Middle frontal gyrus (tissue), 1 donor: ENCODE measurements around the gene PVALEF.

Source experiments
- DNase-seq: peaks from one replicate; pipeline ENCODE4 v3.0.0-alpha.2; 2015; ENCODE audit warnings: low spot score; ENCODE audit errors: extremely low spot score

The PVALEF gene

DNA sequence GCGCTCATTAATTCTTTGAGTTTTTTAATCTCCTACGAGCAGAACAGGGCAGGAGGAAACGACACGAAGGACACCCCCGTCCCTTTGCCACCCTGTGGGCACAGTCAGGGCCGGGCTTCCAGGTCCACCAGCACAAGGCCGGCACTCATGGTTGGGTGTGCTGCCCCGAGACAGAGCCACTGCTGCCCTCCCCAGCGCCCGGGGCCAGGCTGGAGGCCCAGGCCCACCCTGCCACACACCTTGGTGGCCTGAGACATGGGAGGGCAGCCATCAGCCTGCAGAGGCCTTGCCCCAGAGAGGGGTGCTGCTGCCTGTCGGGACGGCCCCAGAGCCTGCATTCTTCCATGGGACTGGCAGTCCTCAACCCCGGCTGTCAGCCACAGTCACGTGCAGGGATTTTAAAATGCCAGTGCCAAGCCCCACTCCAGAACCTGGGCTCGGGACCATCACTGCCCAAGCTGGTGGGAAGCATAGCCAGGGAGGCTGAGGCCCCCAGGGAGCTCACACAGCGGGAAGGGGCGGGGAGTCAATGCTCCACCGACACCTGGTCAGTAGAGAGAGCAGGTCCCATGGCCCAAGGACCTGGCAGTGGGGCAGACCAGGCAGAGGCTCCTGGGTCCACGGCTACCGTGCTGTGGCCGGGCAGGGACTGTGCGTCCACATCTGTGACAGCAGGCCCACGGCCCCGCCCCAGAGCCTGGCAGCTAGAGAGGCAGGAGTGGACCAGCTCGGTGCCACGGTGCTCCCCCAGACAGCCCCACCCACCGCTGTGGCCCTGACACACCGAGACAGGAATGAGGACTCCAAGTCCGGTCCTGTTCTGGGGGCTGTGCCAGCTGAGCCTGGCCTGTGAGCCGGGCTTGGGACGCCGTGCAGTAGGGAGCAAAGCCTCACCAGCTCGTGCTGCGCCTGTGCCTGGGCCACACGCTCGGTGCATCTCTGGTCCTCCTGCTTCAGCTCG is 29.9 kb downstream of the PVALEF start:
- DNase-seq = no peak

DNA sequence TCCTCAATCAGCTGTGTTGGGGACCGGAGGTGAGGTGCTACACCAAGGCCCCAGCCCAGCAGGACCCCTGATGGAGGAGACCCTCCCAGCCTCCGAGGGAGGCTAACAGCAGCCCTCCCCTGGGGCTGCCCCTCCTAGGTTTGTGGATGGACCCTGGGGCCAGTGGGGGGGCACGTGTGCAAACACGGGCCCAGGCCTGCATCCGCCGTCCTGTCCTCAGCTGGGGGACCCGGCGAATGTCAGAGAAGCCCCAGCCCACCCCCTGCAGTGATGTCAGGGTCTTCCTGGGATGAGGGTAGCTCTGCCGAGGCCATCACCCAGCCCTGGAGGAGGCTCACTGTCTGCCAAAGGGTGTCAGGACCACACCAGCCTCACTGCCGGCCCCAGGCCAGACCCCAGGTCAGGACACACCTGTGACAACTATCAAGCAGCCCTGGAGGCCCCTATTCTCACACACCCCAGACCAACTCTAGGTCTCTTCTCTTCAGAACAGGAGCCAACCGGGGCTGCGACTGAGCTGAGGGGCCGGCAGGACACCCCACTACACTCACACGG is 30.7 kb downstream of the PVALEF start:
- DNase-seq = no peak

DNA sequence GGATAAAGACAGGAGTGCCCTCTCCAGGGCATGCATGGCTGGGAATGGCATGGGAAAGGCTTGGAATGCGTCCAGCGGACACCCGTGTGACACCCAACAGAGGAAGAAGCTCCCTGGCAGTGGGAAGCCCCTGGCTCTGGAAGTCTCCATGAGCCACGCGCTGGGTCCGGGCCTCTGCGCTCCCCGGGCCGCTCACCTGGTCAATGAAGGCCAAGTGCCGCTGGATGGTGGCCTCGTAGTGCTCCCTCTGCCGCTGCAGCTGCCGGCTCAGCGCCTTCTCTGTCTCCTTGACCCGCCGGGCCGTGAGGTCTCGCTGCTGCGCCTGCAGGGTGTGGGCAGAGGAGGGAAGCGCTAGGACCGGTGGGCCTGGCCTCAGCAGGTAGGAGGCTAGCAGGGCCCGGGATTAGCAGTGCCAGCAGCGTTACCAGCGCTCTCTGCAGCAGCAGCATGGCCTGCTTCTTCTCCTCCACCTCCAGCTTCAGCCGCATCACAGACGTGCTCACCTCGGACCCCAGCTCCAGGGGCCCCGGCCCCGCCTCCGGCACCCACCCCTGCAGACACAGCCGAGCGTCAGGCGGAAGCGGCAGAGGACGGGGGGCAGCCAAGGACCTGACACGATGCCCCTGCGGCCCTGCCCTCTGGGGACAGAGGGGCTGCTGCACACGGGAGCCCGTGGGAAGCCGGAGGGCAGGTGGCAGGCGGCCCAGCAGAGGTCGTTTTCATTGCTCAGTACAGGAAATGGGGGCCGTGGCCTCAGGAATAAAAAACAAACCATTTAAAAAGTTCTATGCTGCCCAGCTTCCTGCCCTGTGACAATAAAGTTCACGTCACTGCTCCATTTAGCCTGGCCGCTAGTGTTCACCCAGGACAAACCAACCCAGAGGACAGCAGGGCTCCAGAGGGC is 31.4 kb downstream of the PVALEF start:
- DNase-seq = no peak

DNA sequence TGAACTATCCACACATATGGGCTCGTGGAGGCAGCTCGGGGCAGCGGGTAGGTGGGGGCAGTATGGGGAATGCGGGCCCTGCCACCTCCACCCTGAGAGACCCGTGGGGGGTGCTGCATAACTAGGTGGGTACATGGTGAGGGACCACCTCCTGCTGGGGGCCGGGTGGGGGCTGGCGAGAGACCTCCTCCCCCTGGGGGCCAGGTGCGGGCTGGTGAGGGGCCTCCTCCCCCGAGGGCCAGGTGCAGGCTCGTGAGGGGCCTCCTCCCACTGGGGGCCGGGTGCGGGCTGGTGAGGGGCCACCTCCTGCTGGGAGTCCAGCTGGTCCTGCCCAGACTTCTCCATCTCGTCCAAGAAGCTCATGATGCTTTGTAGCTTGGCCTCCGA is 32.1 kb downstream of the PVALEF start:
- no peak for DNase-seq

DNA sequence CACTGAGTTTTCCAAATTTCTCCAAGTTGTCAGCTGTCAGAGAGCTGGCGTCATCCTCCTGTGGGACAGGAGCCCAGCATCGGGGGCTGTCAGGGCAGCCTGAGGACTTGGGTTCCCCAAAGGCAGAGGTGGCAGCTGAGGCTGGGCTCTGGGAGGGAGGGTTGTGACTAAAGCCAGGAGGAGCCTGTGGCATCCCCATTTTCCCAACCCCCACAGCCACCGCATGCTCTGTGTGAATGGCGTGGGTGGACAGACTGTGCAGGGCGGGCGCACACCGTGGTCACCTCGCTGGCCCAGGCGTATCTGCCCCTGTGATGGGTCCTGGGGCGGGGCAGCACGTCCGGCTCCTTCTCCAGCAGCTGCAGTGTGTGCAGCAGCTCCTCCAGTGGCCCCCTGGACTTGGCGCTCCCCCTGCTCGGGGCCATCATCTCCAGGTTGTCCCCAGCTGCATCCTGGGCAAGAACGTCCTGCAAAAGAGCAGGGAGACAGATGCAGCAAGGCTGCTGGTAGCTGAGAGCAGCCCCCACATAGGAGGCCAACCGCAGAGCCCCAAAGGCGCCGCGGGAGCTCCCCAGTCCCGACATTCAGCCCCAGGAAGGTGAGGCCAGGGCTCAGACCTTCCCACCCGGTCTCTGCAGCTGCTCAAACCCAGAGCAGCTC is 32.7 kb downstream of the PVALEF start:
- no peak for DNase-seq

DNA sequence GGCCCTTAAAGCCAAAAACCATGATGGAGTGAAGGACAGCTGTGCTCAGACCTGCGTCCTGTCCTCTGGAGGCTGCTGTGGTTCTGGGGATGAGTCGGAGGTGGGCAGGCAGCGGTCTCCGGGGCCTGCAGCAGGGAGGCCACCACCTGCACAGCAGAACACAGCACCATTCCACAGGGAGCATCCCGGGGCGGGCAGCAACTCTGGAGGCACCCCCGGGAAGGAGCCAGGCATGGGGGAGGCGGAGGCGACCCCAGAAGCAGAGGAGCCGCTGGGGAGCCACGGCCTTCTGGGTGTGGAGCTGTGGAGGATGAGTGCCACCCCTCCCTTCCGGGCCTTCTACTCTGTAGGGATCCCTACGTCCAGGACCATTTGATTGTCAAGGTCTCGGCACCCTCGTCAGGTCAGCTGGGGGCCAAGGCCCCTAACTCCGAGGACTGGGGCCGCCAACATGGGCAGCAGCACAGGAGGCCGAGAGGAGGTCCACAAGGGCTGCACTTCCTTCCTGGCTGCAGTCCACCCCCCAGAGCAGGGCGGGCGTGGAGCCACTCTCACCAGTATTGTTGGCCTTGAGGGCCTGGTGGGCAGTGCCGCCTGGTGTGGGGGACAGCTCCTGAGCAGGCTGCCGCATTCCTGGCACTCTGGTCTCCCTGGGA is 33.6 kb downstream of the PVALEF start:
- DNase-seq = no peak

DNA sequence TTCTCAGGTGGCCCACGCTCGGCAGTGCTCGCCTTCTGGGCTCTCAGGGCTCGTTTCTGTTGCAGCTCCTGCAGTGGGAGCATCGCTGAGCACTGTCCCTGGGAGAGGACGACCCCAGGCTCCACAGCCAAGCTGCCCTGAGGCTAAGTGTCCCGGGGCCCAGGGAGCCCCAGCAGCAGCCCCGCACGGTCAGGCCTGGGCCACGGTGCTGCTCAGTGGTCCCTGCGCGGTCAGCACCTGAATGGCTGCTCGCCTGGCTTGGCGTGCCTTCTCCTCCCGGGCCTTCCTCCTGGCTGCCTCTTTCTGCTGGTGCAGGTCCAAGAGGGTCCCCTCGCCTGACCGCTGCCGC is 34.1 kb downstream of the PVALEF start:
- no peak for DNase-seq

DNA sequence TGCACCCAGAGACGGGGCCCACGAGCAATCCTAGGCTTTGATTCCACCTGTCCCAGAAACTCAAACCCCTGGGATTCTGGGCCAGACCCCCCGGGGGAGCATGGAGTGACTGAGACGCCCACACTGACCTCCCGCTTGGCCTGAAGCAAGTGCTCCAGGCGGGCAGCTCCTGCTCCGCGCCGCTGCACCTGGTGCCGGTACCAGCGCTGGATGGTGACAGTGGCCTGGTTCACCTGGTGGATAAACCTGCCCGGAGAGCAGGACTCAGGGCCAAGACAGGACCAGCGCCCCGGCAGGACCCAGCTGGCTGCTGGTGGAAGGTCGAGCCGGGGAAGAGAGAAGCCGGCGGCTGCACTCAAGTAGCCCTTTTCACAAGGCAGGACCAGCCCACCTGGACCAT is 34.9 kb downstream of the PVALEF start:
- no peak for DNase-seq

DNA sequence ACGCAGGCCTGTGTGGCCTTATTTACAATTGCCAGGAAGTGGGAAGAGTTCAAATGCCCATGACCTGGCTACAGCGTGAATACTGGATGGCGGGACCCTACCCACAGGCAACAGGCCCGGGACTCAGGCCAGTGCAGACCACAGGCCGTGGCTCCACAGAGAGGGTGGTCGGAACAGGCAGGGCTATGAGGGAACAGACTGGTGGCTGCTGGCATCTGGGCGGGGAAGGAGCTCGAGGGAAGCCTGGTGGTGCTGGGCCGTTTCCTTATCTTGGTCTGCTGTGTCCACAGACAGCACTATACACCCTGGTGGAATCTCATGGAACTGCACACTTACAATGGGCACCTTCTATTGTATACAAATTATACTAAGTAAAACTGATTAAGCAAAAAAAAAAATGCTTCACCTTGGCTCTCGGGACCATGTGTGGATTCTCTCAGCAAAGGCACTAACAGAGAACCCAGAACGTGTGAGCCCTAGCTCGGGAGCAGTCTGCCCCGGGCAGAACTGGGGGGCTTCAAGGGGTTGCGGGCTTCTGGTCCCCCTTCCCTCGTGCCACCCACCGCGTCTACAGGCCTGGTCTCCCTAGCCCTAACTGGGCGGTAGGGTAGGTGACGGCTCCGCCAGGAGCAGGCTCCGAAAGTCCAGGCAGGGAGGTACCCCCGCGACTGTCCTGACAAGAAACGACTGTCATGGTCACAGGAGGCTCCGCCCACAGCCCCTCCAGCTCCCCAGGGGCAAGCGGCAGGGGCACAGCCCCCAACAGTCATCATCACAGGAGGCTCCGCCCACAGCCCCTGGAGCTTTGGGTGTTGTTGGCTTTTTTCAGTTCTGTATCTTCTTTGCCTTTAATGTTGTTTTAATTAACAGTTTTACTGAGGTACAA is 35.6 kb downstream of the PVALEF start:
- peak; percentile 64 for DNase-seq

DNA sequence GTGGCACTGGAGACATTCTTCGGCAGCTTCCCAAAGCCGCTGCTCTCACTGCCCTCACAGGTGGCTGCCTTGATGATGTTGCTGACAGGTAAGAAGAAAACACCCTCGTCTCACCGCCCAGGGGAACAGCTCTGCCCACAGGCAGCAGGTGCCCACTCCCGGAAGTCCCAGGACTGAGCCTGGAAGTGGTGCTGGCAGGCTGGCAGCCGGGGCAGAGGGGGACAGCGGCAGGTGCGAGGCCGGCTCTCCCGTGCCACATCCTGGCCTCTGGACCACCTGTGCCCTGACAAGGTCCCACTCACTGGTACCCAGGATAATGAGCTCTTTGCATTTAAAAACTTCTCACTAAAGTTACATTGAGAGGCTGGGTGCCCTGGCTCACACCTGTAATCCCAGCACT is 37.0 kb downstream of the PVALEF start:
- no peak for DNase-seq

DNA sequence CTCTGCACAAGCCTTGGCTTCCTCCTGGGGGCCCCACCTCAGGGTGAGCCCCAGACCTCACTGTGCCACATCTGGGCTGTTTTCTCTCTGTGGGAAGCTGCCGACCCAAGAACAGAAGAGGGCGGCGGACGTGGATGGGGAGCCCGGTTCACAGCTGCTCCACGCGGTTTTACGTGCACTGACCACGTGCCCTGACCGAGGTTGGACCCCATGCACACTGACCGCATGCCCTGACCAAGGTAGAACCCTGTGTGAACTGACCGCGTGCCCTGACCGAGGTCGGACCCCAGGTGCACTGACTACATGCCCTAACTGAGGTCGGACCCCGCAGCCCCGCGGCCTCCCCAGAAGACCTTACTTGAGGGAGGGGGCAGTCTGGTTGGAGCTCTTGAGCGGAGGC is 37.8 kb downstream of the PVALEF start:
- DNase-seq = no peak

DNA sequence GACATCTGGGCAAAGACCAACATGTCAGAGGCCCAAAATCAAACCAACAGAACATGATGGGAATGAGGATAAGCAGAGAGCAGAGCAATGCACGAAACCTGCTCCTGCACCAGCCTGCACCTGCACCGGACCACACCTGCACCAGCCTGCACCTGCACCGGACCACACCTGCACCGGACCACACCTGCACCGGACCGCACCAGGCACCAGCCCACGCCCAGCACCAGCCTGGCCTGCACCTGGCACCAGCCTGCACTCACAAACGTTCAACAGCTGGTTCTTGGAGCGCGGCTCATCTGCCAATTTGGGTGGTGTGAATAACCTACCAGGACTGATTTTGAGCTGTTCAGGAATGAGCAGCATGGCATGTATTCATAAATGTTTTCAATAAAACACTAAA is 39.3 kb downstream of the PVALEF start:
- no peak for DNase-seq

DNA sequence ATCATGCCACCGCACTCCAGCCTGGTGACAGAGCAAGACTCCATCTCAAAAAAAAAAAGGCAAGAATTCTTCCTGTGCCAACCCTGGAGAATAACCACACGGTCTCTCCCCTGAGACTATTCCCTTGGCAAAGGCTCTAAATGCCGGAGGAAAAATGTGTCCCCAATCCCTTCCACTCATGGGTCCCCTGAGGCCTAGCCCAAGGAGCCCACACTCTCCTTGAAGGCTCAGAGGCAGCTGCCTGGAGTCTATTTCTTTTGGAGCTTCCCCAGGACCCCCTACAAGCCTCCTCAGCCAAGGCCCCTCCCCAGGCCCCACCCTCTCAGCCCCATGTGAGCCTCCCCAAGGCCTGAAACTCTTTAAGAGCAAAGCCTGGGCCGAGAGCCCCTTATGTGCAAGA is 40.9 kb downstream of the PVALEF start:
- no peak for DNase-seq

DNA sequence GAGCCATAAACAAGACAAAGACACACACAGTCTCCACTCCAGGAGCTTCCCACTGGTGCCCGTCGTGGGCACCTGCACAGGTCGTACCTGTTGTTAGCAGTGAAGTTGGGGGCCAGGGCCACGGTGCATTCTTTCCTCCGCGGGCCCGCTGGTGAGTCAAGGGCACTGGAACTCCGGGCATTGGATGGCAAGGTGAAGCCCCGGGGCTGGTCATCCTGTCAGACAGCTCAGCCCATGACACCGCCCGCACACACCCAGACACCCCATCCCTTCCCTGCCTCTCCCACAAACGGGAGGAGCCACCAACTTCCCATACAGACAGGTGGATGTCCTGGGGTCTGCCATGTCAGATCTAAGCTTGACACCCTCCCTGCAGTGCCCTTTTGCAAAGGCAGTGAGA is 41.4 kb downstream of the PVALEF start:
- no peak for DNase-seq

DNA sequence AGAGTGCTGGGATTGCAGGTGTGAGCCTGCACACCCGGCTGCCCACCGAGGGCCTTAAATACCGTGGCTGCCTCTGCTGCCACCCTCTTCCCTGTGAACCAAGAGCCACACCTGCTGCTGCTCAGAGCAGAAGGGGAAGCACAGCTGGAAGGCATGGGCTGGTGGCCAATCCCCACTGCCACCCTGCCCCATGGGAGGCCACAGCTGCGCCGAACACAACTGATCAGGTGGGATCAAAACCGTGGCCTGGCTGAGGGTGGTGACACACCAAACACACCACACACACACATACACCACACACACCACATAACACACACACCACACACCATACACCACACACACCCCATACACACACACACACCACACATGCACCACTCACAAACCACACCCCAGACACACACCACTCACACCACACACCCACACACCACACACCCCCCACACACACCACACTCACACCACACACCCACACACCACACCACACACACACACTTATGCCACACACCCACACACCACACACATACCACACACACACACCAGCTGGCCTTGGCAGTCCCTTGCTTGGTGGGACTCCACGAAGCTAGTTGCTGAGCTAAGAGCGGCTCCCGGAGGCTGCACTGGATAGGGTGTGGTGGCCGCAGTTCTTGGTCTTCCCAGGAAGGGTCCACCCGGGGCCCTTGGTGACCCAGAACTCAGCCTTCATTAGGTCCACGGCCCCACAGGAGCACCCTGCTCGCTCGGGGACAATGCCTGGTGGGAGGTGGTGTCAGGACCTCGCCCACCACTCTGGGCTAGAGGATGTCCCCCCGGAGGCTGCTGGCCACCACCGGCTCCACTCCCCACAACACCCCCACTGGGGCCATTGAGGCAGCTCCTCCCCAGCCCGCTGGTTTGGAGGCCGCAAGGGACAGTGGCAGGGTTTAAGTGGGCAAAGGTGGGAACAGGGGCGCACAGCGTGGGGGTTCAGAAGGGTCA is 42.6 kb downstream of the PVALEF start:
- no peak for DNase-seq

DNA sequence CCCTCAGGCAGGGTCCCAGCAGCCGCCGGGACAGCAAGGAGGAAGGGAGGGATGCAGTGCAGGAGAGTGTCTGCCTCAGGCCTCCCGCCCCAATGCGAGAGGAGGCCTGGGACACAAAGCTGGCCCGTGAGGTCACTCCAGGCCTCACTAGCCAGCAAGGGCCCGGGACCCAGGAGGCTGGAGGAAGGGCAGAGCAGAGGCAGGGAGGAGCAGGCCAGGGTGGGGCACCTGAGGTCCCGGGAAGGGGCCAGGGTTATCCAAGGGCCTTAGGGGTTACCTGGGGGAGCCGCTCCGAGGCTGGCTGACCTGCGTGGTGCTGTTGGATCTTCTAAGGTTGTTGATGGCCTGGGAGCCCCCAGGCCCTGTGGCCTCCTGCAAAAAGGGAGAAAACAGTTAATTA is 43.3 kb downstream of the PVALEF start:
- DNase-seq = no peak

DNA sequence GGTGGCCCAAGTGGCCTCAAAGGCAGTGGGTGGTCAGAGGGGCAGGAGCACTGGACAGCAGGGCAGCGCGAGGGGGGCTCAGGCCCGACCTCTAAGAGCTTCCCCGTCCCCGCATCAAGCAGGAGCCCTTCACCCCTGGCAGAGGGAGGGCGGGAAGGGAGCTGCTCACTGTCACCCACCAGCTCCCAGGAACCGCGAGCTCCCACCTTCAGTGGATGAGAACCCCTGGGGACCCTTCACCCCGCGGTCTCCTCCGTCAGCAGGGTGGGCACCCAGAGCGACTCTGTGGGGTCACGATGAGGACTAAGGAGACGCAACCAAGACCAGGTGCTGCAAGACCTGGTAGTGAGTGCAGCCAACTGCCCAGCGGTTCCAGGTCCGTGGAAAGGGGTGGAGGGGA is 43.8 kb downstream of the PVALEF start:
- no peak for DNase-seq

DNA sequence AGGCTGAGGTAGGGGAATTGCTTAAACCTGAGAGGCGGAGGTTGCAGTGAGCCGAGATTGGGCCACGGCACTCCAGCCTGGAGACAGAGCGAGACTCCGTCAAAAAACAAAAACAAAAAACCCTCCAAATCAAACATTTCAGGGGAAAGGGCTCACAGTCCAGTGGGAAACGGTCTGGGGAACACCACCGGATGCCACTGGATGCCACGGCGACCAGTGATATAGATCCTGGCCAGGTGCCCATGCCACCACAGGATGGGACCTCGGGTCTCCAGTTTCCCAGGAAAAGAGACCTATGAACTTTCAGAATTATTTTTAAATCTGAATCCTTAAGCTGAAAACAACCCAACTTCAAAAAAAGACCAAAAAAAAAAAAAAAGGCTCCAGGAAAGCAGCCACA is 45.2 kb downstream of the PVALEF start:
- DNase-seq = no peak

DNA sequence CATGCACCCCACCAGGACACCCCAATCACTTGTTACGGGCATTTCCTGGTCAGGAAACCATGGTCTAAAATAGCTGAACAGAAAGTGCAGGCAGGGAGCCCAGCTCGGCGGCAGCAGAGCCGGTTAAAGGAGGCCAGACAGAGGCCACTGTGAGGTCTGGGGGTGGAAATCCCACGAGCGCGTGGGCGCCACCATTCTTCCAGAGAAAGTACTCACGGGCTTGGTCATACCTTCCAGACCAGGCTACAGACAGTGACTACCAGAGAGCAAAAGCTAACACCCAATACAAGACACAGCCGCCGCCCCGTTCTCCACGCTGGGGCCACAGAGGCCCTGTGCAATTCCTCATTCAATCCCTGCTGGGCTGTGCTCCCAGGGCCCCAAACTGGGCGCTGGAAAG is 45.6 kb downstream of the PVALEF start:
- DNase-seq = no peak
